ENCODE measurements around the gene TECPR1. TPM values are rescaled to one million over a fixed set of nuclear protein-coding genes. Genes with fewer than 3 reads are reported as not detected.

TECPR1 gene
- total RNA-seq, 1 experiment from 2014 or later: 11.5 TPM

DNA sequence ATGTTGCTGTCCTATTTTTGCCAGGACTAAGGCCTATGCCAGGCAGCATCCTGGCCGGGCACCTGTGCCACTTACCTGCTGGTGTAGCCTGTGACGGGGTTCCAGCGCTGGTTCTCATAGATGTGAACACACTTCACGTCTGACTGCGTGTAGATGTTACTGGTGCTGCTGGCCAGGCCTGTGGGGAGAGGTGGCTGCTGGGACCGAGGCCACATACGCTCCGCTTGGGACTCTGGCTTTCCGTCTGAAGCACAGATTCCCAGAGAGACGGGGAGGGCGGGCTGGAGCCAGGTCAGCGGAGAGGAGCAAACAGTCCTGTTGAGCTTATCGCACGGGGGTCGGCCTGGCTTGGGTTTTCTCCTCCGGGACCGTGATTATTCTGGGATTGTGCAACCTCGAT lies 24.1 kb downstream of the TECPR1 start:
- no peak for ATAC-seq
- ChIA-PET POLR2A (ENCODE audit: unreplicated experiment) (no interaction called here), CTCF (no interaction called here)

DNA sequence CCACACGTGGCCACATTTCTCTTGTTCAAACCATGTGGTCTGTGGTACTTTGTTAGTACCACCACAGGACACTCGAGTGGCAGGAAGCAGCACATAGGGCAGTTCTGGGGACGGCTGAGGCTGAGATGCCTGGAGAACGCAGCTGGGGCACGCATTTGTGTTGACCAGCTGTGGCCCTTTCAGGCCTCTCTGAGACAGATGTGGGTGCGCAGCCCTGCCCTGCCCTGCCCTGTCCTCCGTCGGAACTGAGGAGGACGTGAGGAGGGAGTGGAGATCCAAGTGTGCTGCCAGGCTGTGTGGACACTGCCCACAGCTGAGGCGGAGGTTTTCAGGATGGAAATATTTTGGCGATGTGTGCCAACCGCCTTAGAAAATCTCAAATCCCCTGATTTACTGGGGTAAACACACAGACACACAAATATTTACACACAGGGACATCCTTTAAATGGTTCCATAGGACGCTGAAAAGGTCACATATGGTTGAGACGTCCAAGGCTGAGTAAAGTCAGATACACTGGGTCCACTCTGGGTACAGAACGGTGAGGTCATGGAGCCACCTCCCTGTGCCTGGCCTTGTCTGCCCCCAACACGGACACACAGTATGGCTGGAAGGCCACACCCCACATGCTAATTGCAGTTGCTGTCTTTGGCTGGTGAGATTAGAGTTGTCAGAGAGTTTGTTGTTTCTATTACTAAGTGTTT lies 26.0 kb downstream of the TECPR1 start:
- no peak overlapping the region for H2AFZ ChIP-seq (ENCODE audit: low read length)
- TF ChIP-seq EZH2 (IDR thresholded peaks at IDR 0.05; ENCODE audit: low read length, unreplicated experiment): no peak
- TF ChIP-seq, protein P1, sequence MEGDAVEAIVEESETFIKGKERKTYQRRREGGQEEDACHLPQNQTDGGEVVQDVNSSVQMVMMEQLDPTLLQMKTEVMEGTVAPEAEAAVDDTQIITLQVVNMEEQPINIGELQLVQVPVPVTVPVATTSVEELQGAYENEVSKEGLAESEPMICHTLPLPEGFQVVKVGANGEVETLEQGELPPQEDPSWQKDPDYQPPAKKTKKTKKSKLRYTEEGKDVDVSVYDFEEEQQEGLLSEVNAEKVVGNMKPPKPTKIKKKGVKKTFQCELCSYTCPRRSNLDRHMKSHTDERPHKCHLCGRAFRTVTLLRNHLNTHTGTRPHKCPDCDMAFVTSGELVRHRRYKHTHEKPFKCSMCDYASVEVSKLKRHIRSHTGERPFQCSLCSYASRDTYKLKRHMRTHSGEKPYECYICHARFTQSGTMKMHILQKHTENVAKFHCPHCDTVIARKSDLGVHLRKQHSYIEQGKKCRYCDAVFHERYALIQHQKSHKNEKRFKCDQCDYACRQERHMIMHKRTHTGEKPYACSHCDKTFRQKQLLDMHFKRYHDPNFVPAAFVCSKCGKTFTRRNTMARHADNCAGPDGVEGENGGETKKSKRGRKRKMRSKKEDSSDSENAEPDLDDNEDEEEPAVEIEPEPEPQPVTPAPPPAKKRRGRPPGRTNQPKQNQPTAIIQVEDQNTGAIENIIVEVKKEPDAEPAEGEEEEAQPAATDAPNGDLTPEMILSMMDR (conservative IDR thresholded peaks at IDR 0.05; ENCODE audit: low read depth, low read length): no peak
- TF ChIP-seq EZH2phosphoT487 (IDR thresholded peaks at IDR 0.05; ENCODE audit: borderline replicate concordance, low read length): no peak
- no peaks in the 10 kb centered on the region for H3K27me3 ChIP-seq (ENCODE audit: low read length)
- no peaks in the 10 kb centered on the region for H3K9me2 ChIP-seq (replicated peaks; ENCODE audit: low read length)
- H3K79me2 ChIP-seq (ENCODE audit: low read length): no peaks in the 10 kb centered on the region
- H3F3A ChIP-seq (ENCODE audit: low read length, unreplicated experiment): no peaks in the 10 kb centered on the region
- H3K9ac ChIP-seq (ENCODE audit: low read length): no peak overlapping the region
- DNase-seq (no peak), ATAC-seq (no peak)
- no peak overlapping the region for H3K4me2 ChIP-seq (ENCODE audit: low read length)
- no peak overlapping the region for H3K4me3 ChIP-seq (ENCODE audit: low read length)
- no peak overlapping the region for H3K27ac ChIP-seq (ENCODE audit: low read length)
- H3K4me1 ChIP-seq (ENCODE audit: insufficient read depth, low read length): no peaks in the 10 kb centered on the region
- H3K36me3 ChIP-seq (ENCODE audit: low read depth, low read length): no peaks in the 10 kb centered on the region
- intact Hi-C loops (cut with micrococcal nuclease): no loop called here
- no TSS peak for BruUV-seq (replicated peaks)
- no peaks in the 10 kb centered on the region for H4K20me1 ChIP-seq (ENCODE audit: low read length)
- ChIA-PET CTCF (no interaction called here), POLR2A (ENCODE audit: unreplicated experiment) (no interaction called here)
- no peaks in the 10 kb centered on the region for H3K9me3 ChIP-seq (ENCODE audit: low read length)

More for the DNA sequence above, 24.1 kb downstream of the TECPR1 start:
- DNase-seq: no peak
- Histone ChIP-seq H4K20me1 (ENCODE audit: low read length) (no peaks in the 10 kb centered on the region), H3K9me2 (replicated peaks; ENCODE audit: low read length) (no peaks in the 10 kb centered on the region), H3K9ac (ENCODE audit: low read length) (no peak overlapping the region), H3K4me2 (ENCODE audit: low read length) (no peak overlapping the region), H3K79me2 (ENCODE audit: low read length) (no peaks in the 10 kb centered on the region), H3F3A (ENCODE audit: low read length, unreplicated experiment) (no peaks in the 10 kb centered on the region), H3K9me3 (ENCODE audit: low read length) (no peaks in the 10 kb centered on the region), H3K36me3 (ENCODE audit: low read depth, low read length) (no peaks in the 10 kb centered on the region), H3K27ac (ENCODE audit: low read length) (no peak overlapping the region), H3K4me1 (ENCODE audit: insufficient read depth, low read length) (no peaks in the 10 kb centered on the region), H2AFZ (ENCODE audit: low read length) (no peak overlapping the region), H3K27me3 (ENCODE audit: low read length) (no peaks in the 10 kb centered on the region), H3K4me3 (ENCODE audit: low read length) (no peak overlapping the region)
- intact Hi-C loops (cut with micrococcal nuclease): no loop called here
- TF ChIP-seq, protein P1 (conservative IDR thresholded peaks at IDR 0.05; ENCODE audit: low read depth, low read length): no peak
- TF ChIP-seq EZH2phosphoT487 (IDR thresholded peaks at IDR 0.05; ENCODE audit: borderline replicate concordance, low read length) (no peak), EZH2 (IDR thresholded peaks at IDR 0.05; ENCODE audit: low read length, unreplicated experiment) (no peak)
- no TSS peak for BruUV-seq (replicated peaks)

DNA sequence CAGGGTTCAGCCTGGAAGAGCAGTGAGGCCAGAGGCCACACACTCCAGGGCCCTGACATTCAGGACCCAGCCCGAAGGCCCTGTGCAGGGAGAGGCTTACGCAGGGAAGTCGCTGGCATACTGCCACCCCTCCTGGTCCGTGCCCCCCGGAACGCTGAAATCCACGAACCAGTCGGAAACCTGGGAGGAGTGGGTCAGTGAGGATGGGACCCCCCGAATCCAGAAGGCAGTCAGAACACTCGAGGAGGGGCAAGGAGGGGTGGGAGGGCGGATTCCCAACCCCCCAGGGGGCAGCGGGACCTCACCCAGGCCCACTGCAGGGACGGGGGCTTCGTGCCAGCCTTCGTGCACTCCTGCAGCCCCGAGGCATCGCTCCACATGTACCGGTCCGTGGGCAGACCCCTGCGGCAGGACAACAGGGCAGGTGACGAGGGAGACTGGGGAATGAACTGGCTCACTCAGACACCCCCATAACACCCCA lies 27.3 kb downstream of the TECPR1 start:
- Histone ChIP-seq H3K9ac (ENCODE audit: low read length) (no peak overlapping the region), H3K27ac (ENCODE audit: low read length) (no peak overlapping the region), H3F3A (ENCODE audit: low read length, unreplicated experiment) (no peaks in the 10 kb centered on the region), H2AFZ (ENCODE audit: low read length) (no peak overlapping the region), H3K4me2 (ENCODE audit: low read length) (no peak overlapping the region), H4K20me1 (ENCODE audit: low read length) (no peaks in the 10 kb centered on the region), H3K27me3 (ENCODE audit: low read length) (no peaks in the 10 kb centered on the region), H3K9me3 (ENCODE audit: low read length) (no peaks in the 10 kb centered on the region), H3K4me1 (ENCODE audit: insufficient read depth, low read length) (no peaks in the 10 kb centered on the region), H3K9me2 (replicated peaks; ENCODE audit: low read length) (no peaks in the 10 kb centered on the region), H3K36me3 (ENCODE audit: low read depth, low read length) (no peaks in the 10 kb centered on the region), H3K4me3 (ENCODE audit: low read length) (no peak overlapping the region), H3K79me2 (ENCODE audit: low read length) (no peaks in the 10 kb centered on the region)
- BruUV-seq (replicated peaks): no TSS peak
- ATAC-seq (no peak), DNase-seq (no peak)
- intact Hi-C loops (cut with micrococcal nuclease): no loop called here
- TF ChIP-seq, protein P1 (conservative IDR thresholded peaks at IDR 0.05; ENCODE audit: low read depth, low read length): no peak
- no peak for TF ChIP-seq EZH2phosphoT487 (IDR thresholded peaks at IDR 0.05; ENCODE audit: borderline replicate concordance, low read length)
- TF ChIP-seq EZH2 (IDR thresholded peaks at IDR 0.05; ENCODE audit: low read length, unreplicated experiment): no peak
- ChIA-PET CTCF (no interaction called here), POLR2A (ENCODE audit: unreplicated experiment) (no interaction called here)

All from PC-3 (cell line).